Panc1 (cell line): Measurements from ENCODE around the gene MAPKAPK5. TPM values are rescaled to one million over a fixed set of nuclear protein-coding genes. Genes with fewer than 3 reads are reported as not detected.

Source experiments
- ATAC-seq: fragments of 200-7000 bp; cut with Tn5 transposase; 2 replicates; pipeline ENCODE4 v1.9.1; 2020; ENCODE audit warnings: mild to moderate bottlenecking, moderate library complexity
- BruUV-seq: library from RNA; stranded (reverse); fragments of 400-500 nt; replicated peaks from 2 replicates; lab custom pipeline; 2021; lab: Mats Ljungman, UMichigan
- CTCF ChIA-PET: fragments of 300-600 bp; sonication (Branson Sonifier 250); formaldehyde crosslinking; loops from one replicate; lab custom pipeline; 2022; ENCODE audit warnings: antibody characterized with exemption; lab: Charles Lee
- POLR2A ChIA-PET: fragments of 300-600 bp; sonication (Branson Sonifier 250); formaldehyde crosslinking; loops from one replicate; lab custom pipeline; 2022; ENCODE audit warnings: antibody characterized with exemption; lab: Charles Lee
- DNase-seq: peaks from one replicate; pipeline ENCODE4 v3.0.0-alpha.2; 2010; ENCODE audit warnings: low read depth, low spot score
- H3K27ac ChIP-seq: 2 replicates; pipeline ENCODE4 v1.5.1; 2011; ENCODE audit warnings: mild to moderate bottlenecking, low read length, inconsistent platforms
- H3K27me3 ChIP-seq: fragments of 200-500 bp; sonication (Bioruptor generic); 2 replicates; pipeline ENCODE4 v1.6.0; 2014; ENCODE audit warnings: low read length, inconsistent platforms; ENCODE audit not compliant: control insufficient read depth, insufficient read depth
- H3K36me3 ChIP-seq: fragments of 200-500 bp; sonication (Bioruptor generic); 2 replicates; pipeline ENCODE4 v1.5.1; 2014; ENCODE audit warnings: inconsistent platforms, mild to moderate bottlenecking, low read length, moderate library complexity; ENCODE audit not compliant: control insufficient read depth, insufficient read depth
- H3K4me1 ChIP-seq: 2 replicates; pipeline ENCODE4 v1.5.1; 2011; ENCODE audit warnings: inconsistent platforms, mild to moderate bottlenecking, low read length, moderate library complexity; ENCODE audit not compliant: control insufficient read depth, insufficient read depth
- H3K4me3 ChIP-seq, 2 experiments: 2 replicates each; pipeline ENCODE4 v1.5.1; 2011 to 2012; ENCODE audit warnings: low read depth in 2 of 2, low read length in 2 of 2, mild to moderate bottlenecking in 2 of 2, inconsistent platforms in 1 of 2, moderate library complexity in 1 of 2
- H3K9me3 ChIP-seq: fragments of 200-500 bp; sonication (Bioruptor generic); 2 replicates; pipeline ENCODE4 v1.5.1; 2014; ENCODE audit warnings: low read depth, mild to moderate bottlenecking, inconsistent platforms, low read length, moderate library complexity; ENCODE audit not compliant: control insufficient read depth, insufficient read depth
- POLR2AphosphoS5 ChIP-seq: IDR thresholded peaks from 2 replicates; pipeline ENCODE4 v1.6.1; 2012; ENCODE audit warnings: mild to moderate bottlenecking, low read depth, low read length, moderate library complexity
- SIN3A ChIP-seq: IDR thresholded peaks from 2 replicates; pipeline ENCODE4 v1.6.1; 2012; ENCODE audit warnings: low read depth, mild to moderate bottlenecking, low read length, moderate library complexity, borderline replicate concordance; ENCODE audit not compliant: insufficient read depth
- TCF7L2 ChIP-seq: IDR thresholded peaks from 2 replicates; pipeline ENCODE4 v1.6.1; 2011; ENCODE audit warnings: mild to moderate bottlenecking, low read depth, low read length, inconsistent platforms
- in situ Hi-C: cut with HindIII; loops from 2 replicates; pipeline ENCODE4 v1.10.0; 2016; ENCODE audit warnings: low sequenced_read_pairs, low pct_unique_long_range_greater_than_20kb
- intact Hi-C: fragments of 100-400 bp; cut with micrococcal nuclease; formaldehyde crosslinking; loops from one replicate; pipeline ENCODE4 v1.10.0; 2022; ENCODE audit not compliant: unreplicated experiment
- total RNA-seq: library from RNA; stranded (reverse); gene quantifications from one replicate; pipeline ENCODE4 v1.2.1, GENCODE V29; 2021; ENCODE audit not compliant: unreplicated experiment
- TF ChIP-seq, protein P1 (sequence below): fragments of 450-650 bp; IDR thresholded peaks from 2 replicates; pipeline ENCODE4 v1.5.1; 2017; ENCODE audit warnings: mild to moderate bottlenecking
- TF ChIP-seq, protein P2 (sequence below), 2 experiments: IDR thresholded peaks; 2 replicates each; pipeline ENCODE4 v1.6.1; 2011 to 2012; ENCODE audit warnings: low read depth in 2 of 2, control low read depth in 1 of 2, low read length in 1 of 2, mild to moderate bottlenecking in 1 of 2, moderate library complexity in 1 of 2; ENCODE audit not compliant: insufficient read depth in 1 of 2

The MAPKAPK5 gene
- total RNA-seq, 1 experiment from 2014 or later: 49.7 TPM

DNA sequence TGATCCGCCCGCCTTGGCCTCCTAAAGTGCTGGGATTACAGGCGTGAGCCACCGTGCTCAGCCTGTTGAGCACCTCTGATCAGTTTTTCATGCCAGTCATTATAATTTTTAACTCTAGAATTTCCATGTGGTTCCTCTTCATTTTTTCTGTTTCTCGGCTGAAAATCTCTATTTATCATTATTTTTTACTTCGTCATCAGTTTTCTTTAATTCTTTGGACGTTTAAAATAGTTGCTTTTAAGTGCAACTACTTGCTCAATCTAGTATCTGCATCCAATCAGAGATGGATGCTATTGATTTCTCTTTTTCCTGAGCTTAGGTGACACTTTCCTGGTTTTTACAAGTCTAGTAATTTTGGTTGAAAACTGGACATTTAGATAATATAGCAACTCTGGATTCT is 16.8 kb downstream of the MAPKAPK5 start:
- in situ Hi-C loops: no loop called here
- POLR2A ChIA-PET: no interaction called here

DNA sequence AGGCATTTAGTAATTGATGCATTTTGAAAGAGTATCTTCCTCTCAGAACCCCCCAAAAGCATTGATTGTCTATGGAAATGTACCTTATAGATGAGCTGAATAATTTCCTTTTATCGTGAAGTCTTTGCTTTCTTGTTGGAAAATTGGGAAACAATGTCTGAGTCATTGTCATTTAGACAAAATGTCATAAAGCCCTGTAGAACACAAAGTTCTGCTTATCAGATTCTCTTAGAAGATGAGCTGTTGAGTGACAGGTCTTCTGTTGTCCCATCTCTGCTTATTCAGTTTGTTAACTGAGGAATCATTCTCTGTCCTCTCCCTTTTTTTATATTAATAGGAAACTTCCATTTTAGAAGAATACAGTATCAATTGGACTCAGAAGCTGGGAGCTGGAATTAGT is 22.9 kb downstream of the MAPKAPK5 start:
- Histone ChIP-seq H3K4me1 (no peaks in the 10 kb centered on the region), H3K4me3 (no peak overlapping the region), H3K27ac (no peak overlapping the region), H3K9me3 (no peaks in the 10 kb centered on the region), H3K27me3 (no peaks in the 10 kb centered on the region), H3K36me3 (peaks cover 8% of the 10 kb centered on the region)
- in situ Hi-C loops: no loop called here
- ChIA-PET CTCF (no interaction called here), POLR2A (no interaction called here)
- DNase-seq (no peak), ATAC-seq (no peak)
- no peak for TF ChIP-seq POLR2AphosphoS5
- TF ChIP-seq SIN3A: no peak
- TF ChIP-seq TCF7L2: no peak
- TF ChIP-seq, protein P1, sequence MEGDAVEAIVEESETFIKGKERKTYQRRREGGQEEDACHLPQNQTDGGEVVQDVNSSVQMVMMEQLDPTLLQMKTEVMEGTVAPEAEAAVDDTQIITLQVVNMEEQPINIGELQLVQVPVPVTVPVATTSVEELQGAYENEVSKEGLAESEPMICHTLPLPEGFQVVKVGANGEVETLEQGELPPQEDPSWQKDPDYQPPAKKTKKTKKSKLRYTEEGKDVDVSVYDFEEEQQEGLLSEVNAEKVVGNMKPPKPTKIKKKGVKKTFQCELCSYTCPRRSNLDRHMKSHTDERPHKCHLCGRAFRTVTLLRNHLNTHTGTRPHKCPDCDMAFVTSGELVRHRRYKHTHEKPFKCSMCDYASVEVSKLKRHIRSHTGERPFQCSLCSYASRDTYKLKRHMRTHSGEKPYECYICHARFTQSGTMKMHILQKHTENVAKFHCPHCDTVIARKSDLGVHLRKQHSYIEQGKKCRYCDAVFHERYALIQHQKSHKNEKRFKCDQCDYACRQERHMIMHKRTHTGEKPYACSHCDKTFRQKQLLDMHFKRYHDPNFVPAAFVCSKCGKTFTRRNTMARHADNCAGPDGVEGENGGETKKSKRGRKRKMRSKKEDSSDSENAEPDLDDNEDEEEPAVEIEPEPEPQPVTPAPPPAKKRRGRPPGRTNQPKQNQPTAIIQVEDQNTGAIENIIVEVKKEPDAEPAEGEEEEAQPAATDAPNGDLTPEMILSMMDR: no peak
- TF ChIP-seq, protein P2, sequence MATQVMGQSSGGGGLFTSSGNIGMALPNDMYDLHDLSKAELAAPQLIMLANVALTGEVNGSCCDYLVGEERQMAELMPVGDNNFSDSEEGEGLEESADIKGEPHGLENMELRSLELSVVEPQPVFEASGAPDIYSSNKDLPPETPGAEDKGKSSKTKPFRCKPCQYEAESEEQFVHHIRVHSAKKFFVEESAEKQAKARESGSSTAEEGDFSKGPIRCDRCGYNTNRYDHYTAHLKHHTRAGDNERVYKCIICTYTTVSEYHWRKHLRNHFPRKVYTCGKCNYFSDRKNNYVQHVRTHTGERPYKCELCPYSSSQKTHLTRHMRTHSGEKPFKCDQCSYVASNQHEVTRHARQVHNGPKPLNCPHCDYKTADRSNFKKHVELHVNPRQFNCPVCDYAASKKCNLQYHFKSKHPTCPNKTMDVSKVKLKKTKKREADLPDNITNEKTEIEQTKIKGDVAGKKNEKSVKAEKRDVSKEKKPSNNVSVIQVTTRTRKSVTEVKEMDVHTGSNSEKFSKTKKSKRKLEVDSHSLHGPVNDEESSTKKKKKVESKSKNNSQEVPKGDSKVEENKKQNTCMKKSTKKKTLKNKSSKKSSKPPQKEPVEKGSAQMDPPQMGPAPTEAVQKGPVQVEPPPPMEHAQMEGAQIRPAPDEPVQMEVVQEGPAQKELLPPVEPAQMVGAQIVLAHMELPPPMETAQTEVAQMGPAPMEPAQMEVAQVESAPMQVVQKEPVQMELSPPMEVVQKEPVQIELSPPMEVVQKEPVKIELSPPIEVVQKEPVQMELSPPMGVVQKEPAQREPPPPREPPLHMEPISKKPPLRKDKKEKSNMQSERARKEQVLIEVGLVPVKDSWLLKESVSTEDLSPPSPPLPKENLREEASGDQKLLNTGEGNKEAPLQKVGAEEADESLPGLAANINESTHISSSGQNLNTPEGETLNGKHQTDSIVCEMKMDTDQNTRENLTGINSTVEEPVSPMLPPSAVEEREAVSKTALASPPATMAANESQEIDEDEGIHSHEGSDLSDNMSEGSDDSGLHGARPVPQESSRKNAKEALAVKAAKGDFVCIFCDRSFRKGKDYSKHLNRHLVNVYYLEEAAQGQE (IDR thresholded peaks at IDR 0.05; ENCODE audit: insufficient read depth in 1 of 2, low read depth in 2 of 2, low read length in 1 of 2): no peak
- intact Hi-C loops: no loop called here
- BruUV-seq: no TSS peak

More for the DNA sequence above, 16.8 kb downstream of the MAPKAPK5 start:
- Histone ChIP-seq H3K27ac (no peak overlapping the region), H3K9me3 (no peaks in the 10 kb centered on the region), H3K4me3 (no peak overlapping the region), H3K27me3 (no peaks in the 10 kb centered on the region), H3K36me3 (no peaks in the 10 kb centered on the region), H3K4me1 (no peaks in the 10 kb centered on the region)
- DNase-seq (no peak), ATAC-seq (no peak)
- CTCF ChIA-PET: no interaction called here
- no TSS peak for BruUV-seq
- intact Hi-C loops: no loop called here
- TF ChIP-seq TCF7L2 (no peak), SIN3A (no peak), POLR2AphosphoS5 (no peak)
- TF ChIP-seq, protein P2 (IDR thresholded peaks at IDR 0.05; ENCODE audit: insufficient read depth in 1 of 2, low read depth in 2 of 2, low read length in 1 of 2): no peak
- TF ChIP-seq, protein P1: no peak
